Dedifferentiated amniotic fluid mesenchymal stem cell (primary cell): ENCODE results near the gene FHL1.
"Not testable (repeated sequence)": the region's sequence is repeated elsewhere in the genome, so short reads cannot be mapped to it uniquely, and the experiment has no call there.

Experiments used
- DNase-seq: peaks from one replicate; pipeline ENCODE4 v3.0.0-alpha.2; 2016; ENCODE audit errors: extremely low spot score

The FHL1 gene

DNA sequence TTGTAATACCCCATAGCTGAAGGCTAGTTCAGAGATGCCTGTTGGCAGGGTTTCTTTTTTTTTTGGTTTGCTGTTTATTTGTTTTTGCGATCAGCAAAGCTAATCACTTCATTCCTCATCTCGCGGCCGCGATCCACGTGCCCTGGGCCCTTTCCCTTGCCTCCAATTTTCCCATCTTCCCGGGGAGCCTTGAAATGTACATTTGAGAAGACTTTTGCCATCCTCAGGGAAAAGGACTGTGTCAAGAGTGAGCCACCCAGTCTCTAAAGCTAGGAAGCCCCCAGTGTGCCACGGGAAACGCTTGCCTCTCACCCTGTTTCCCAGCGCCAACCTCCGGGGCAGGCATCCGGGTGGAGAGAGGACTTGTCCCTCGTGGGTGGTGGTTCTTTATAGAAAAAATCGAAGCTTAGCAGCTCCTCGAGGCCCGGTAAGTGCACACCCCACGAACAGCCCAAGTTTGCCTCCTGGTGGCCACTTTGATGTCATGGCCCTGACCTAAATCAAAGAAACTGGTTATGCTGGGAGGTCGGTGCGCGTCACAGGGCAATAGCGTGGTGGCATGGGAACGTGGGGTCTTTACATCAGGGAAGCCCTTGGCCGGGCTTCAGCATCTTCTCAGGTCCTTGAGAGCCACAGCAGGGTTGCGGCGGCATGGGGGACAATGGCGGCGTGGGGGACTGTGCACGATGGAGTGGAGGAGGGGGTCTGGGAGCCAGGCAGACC lies 61.8 kb downstream of the FHL1 start:
- no peak for DNase-seq

DNA sequence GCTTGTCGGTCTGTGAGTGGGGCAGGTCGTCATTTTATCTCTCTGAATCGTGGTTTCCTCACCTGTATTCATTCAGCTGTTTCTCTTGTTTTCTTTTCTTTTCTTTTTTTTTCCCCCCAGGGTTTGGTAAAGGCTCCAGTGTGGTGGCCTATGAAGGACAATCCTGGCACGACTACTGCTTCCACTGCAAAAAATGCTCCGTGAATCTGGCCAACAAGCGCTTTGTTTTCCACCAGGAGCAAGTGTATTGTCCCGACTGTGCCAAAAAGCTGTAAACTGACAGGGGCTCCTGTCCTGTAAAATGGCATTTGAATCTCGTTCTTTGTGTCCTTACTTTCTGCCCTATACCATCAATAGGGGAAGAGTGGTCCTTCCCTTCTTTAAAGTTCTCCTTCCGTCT lies 62.4 kb downstream of the FHL1 start:
- DNase-seq: no peak

DNA sequence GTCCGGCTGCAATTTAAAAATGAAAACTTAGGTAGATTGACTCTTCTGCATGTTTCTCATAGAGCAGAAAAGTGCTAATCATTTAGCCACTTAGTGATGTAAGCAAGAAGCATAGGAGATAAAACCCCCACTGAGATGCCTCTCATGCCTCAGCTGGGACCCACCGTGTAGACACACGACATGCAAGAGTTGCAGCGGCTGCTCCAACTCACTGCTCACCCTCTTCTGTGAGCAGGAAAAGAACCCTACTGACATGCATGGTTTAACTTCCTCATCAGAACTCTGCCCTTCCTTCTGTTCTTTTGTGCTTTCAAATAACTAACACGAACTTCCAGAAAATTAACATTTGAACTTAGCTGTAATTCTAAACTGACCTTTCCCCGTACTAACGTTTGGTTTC lies 62.9 kb downstream of the FHL1 start:
- DNase-seq: no peak

DNA sequence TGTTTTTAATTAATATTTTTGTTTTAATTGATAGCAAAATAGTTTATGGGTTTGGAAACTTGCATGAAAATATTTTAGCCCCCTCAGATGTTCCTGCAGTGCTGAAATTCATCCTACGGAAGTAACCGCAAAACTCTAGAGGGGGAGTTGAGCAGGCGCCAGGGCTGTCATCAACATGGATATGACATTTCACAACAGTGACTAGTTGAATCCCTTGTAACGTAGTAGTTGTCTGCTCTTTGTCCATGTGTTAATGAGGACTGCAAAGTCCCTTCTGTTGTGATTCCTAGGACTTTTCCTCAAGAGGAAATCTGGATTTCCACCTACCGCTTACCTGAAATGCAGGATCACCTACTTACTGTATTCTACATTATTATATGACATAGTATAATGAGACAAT lies 63.5 kb downstream of the FHL1 start:
- DNase-seq: no peak

DNA sequence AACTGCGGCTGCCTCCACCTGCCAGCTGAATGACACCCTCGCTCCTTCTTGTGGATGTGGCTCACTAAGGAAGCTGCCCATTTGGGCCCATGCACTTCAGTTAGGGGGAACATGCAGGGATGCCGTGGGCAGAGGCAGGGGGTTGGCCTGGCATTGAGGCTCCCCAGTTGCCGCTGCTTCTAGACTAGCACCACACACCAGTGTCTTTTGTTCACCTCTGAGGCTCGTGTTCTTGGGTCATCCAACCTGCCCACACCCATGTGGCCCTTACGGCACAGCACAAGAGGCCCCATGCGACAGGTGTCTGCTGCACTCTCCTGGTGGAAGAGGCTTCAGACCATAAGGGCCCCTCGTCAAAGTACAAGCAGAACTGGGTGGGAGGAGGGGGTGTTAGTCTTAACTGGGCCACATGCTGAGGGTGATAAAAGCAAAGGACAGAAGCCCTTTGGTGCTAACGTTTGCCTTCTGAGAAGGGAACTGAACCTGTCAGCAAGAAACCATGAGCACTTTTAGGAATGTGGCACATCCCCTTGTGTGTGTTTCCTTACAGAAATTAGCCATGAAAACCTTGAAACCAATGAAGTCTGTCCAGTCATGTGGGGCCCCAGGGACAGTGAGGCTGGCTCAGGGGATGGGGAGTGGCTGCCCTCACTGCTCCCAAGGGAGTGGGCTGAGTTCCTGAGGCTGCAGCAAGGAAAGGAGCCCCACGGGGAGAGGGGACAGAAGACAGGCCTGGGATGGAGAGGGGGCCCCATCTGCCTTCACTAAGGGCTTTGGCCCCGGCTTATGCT lies 64.6 kb downstream of the FHL1 start:
- DNase-seq: no peak

DNA sequence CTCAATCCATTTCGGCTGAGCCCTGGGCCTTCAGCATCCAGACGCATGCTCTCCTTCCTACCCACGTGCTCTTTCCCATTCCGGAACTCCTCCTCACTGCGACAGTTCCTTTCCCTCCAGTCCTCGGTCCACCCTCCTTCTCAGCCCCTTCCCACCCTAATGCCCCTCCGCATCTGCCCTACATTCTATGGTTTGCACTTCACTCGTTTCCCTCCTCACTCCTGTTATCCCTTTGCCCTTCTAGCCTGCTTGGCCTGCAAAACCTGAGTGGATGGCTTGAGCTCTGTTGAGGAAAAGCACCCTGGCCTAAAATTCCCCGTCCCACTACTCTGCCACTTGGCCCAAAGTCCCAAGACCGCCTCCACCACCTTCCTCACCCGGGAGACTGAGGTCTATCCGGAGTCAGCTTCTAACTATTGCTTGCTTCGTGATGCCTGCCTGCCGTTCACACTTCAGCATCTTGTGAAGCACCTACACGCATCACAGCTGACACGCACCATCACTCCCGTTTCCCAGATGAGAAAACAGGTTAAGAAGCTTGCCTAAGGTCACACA lies 65.3 kb downstream of the FHL1 start:
- DNase-seq: no peak

DNA sequence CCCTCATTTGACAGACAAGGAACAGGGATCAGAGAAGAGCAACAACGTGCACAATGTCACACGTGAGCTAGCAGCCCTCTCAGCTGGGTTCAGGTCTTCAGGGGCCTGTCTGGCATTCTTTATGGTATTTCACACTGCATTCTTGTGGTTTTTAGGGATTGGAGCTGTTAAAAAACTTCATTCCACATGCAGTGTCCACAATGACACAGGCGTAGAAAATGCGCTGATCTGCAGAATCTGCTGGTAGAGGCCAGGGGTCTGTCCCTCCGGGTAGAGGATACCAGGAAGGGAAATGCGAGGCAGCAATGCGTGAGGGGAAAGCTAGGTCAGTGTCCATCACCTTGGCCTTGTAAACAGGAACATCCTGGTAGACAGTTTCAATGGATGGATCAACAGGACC lies 67.2 kb downstream of the FHL1 start:
- peak; percentile 59 for DNase-seq

DNA sequence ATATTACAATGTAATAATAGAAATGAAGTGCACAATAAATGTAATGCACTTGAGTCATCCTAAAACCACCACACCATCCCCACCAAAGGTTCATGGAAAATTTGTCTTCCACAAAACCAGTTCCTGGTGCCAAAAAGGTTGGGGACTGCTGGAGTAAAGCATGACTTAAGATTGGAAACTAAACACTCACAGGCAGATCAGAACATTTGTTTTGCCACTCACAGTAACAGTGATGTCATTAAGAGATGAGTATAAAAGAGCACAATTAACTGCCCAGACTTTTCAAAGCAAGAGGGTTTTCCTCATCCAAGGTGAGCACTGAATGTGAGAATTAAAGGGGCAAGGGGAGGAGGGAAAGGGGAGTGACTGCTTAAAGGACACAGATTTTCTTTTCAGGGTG lies 68.2 kb downstream of the FHL1 start:
- no peak for DNase-seq

DNA sequence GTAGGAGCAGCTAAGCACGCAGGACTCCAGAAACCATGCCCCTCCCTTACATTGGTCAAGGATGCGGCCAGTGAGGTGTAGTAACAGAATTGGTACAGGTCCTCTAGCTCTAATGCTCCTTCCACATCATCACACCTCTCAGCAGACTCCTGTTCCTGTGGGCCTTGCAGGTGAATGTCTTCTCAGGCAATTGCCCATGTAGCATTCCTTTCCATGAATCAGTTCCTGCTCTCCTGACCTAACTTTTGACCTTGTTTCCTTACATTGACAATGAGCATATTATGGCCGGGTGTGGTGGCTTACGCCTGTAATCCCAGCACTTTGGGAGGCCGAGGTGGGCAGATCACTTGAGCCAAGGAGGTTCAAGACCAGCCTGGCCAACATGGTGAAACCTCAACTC lies 72.6 kb downstream of the FHL1 start:
- DNase-seq: no peak

DNA sequence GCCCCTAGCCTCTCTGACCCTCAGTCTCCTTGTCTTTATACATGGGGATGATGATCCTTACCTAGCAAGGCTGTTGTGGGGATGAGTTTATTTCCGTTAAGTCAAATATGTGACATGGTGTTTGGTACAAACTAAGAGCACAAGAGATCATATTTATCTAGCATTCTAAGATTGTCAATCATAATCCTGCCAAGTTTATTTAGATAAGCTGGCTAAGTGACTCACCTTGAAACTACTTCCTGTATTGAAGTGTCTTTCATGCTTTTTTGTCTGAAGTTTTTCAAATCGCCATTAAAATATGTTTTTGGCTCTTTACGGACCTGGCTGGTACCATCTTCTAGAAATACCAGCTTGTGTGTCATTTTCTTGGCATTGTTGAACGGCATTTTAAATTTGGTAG lies 73.2 kb downstream of the FHL1 start:
- no peak for DNase-seq

DNA sequence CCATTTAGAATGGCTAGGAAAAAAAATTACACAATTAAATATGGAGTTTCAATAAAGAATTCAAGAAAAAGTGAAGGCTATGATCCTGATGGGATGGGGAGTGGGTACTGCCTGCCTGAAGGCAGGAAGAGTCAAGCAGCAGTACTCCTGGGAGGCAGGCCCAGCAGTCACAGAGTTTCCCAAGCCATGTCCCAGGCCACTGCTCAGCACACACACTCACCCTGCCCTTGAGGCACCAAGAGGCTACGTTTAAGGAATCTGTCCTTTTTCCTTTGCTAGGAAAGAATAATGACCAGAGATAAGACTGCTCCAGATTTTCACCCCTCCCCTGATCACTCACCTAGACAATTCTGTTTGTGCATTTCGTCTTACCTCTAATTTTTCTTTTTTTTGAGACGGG lies 73.6 kb downstream of the FHL1 start:
- DNase-seq: no peak

DNA sequence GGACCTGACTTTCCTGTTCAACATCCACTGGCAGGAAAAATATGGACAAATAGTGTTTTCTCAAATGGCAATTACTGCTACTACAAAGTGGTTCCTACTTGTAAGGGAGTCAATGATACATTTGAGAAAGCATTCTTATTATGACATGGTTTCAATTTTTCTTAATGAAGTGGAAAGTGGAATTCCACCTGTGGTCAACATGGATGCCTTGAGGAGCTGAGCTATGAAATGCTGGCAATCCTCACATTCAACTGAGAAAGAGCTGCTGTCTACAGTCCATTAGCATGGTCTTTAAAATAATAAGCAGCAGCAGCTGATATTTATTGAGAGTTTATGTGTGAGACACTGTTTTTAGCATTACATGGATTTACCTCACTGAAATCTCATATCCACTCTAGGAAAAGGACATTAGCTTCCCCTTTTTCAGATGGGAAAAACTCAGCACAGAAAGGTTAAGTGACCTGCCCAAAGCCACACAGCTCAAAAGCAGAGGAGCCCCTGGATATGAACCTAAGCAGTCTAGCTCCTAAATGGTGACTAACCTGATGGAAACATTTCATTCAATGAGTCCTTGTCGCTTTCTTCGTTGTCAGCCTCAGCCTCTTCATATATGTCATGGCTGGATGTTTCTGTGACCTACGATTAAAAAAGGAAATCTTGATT lies 74.6 kb downstream of the FHL1 start:
- DNase-seq: no peak

DNA sequence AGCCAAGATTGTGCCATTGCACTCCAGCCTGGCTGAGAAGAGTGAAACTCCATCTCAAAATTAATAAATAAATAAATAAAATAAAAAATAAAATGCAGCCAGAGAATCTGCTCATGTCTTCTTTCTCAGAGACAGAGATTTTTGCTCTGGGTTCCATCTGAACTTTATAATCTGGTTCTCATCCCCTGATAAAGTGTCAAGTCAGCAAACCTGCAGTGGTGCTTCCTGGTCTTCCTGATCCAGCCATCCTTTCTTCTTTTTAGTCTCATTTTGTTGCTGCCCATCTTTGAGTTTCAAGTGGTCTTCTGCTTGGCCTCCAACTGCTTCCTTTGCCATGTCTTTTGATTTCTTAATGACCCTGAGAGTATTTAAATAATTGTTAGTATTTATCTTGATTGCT lies 79.7 kb downstream of the FHL1 start:
- no peak for DNase-seq

DNA sequence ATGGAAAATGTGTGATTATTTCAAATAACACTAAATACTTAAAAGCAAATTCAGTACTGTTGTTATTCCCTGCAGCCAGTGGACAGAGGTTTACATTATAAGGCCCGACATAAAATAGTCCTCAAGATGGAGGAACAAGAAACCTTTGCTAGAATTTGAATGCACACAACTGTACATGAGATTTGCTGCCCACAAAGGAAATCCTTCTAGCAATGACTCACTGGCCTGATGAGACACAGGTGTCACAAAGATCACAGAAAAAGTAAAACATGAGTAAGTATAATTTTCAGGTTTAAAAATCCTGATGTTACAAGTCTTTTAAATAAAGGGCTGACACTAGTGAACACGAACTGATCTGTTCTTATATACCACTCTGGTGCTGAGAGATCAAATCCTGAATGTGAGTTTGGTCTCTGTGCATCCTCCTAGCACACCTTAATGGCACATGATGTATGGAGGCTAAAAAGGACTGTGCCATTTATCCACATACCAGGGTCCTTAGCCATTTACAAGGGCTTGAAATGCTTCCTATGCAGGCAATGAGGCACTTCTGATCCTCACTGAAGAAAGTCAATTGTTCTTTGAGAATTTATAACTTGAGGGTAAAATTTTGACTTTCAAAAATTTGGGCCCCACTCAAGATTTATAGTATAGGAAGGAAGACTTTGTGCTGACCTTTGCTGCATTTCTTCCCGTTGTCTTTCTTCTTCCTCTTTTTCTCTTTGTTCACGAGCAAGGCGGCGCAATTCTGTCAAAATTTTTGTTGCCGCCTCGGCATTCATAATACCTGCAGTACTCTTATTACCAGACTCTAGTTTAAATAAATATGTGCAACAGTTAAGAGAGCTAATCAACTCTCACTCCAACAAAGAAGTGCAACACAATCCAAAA lies 80.9 kb downstream of the FHL1 start:
- DNase-seq: no peak

DNA sequence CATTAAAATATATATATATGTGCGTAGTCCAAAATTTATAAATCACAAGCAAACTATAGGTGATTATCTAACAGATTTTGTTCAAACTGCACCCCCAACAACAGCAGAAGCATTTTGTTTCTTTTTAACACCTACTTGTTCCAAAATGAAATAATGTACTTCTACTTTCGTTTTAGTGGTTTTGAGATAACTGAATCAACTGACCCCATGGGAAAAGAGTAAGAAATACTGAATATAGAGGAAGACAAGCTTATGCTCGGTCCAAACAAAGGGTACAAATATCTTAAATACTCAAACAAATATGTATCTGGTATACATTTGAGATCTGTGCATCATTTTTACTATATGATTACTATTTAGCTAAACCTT lies 81.5 kb downstream of the FHL1 start:
- DNase-seq: no peak

DNA sequence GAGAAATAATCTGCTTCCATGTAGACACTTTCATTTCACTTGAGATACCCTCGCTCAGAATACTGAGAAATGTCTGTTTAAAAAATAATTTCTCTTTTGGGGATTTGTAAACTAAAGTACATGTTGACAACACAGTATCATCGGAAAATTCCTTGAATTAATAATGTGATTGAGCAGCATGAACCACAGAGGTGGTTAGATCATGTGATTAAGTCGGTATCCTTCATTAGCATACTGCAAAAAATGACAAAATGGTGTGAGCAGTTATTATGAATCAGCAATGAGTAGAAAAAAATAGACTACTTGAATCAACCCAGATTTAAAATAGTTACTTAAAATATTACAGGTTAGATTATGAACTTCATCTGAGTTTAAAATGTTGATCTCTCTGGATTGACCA lies 89.7 kb downstream of the FHL1 start:
- no peak for DNase-seq

DNA sequence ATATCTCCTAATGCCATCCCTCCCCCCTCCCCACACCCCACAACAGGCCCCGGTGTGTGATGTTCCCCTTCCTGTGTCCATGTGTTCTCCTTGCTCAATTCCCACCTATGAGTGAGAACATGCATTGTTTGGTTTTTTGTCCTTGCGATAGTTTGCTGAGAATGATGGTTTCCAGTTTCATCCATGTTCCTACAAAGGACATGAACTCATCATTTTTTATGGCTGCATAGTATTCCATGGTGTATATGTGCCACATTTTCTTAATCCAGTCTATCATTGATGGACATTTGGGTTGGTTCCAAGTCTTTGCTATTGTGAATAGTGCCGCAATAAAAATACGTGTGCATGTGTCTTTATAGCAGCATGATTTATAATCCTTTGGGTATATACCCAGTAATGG lies 90.5 kb downstream of the FHL1 start:
- DNase-seq: not testable (repeated sequence)

DNA sequence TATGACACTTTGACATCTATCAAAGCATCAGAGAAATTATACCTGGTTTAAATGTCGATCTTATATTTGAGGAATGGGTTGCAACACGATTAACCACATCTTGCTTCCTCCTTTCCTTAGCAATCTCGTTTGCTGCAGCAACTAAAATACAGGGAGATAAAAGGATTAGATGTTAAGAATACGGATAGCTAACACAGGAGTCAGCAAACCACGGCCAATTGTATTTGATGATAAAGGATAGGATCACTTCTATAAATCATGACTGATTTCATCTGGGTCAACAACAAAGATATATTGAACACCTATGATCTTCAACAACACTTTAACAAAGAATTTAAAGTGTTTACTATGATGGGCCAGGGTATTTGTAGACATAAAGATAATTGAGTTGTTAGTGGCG lies 98.9 kb downstream of the FHL1 start:
- DNase-seq: no peak

DNA sequence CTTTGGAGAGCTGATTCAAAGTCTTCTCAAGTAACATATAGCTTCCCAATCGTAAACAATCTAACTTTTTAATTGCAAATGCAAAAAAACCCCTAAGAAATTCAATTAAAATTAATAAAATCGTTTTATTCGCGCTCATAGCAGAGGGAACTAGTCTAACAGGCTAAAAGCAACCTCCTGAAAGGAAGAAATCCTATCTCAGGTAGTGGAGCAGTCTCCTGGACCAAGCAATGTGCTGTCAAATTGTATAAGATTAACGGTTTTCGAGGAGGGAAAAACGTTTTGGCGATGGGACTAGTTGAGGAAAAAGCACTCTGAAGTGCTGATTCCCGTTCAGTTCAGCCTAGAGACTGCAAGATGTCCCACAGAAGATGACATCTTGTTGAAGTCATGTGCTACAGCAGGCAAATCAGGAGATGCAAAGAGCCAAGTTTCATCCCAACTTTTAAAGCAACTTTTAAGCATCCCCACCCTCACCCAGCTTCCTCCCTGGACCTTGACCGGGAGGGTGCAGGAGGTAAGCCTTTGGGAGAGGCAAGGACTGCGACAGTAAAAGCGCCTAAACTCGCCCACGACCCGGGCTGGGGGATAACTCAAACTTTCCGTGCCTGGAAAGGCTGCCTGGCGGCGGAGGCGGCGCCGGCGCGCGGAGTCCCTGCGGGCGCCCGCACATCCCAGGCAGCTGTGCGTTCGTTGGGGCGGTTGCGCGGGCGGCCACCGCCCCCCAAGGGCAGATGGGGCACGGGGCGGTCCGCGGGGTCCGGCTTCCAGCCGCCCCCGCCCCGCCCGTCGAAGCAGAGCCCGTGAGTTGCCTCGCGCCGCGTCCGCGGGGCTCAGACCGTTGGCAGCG lies 103.1 kb downstream of the FHL1 start:
- no peak for DNase-seq

DNA sequence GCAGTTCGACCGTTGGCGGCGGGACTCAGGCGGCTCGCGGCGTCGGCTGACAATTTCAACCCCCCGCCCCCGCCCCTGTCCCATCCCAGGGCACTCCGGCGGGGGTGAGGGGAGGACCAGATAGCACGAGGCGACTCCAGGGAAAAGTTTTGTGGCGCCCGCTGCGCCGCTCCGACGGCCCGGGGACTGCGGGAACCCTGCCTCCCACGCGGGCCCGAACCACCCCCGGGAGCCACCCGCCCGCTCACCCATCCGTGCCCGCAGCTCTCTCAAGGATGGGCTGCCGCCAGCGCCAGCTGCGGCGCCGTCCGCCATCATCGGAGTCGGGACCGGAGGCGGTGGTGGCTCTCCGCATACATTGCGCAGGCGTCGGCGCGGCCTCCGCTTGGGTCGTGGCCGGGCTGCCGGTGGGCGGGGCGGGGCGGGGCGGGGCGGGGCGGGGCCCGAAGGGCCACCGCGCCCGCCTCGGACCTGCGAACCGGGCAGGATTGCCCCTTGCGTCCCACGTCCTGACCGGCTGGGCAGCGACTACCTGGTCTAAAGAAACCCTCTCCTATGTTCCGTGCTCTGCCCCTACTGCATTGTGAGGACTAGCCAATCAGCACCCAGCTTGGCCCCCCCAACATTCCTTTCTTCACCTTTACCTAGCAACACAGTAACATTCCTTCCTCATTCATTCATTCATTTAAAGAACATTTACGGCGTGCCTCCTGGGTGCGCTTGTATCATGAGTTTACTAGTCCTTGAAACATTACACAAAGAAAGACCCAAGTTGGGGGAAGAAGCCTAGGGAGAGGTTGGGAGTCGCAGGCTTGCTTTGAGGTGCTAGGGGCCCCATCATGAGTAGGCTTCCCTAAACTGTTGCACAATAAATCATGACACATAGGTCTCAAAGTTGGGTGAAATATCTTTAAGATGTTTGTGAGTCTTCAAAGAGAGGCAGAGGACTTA lies 104.0 kb downstream of the FHL1 start, which contains the start of gene MAP7D3:
MAP7D3 (minus strand) TSS at position 360 of the 951 bp plus-strand sequence; CDS start at position 318, 42 bp downstream.
- DNase-seq: no peak
